Neural crest cell (in vitro differentiated cells): ENCODE measurements around the gene LTBP1. TPM values are rescaled to one million over a fixed set of nuclear protein-coding genes. Genes with fewer than 3 reads are reported as not detected.

Experiments used
- DNase-seq: peaks from one replicate; pipeline ENCODE4 v3.0.0; 2021; ENCODE audit warnings: low read depth, mixed read lengths, low spot score
- H3K27ac Mint-ChIP-seq: one replicate; pipeline ENCODE4 v1.8.0; 2021; ENCODE audit warnings: mild to moderate bottlenecking, mixed read lengths; ENCODE audit not compliant: unreplicated experiment
- H3K27me3 Mint-ChIP-seq: 2 replicates; pipeline ENCODE4 v1.8.0; 2021; ENCODE audit warnings: low read depth, mild to moderate bottlenecking, mixed read lengths
- H3K36me3 Mint-ChIP-seq: 2 replicates; pipeline ENCODE4 v1.8.0; 2021; ENCODE audit warnings: low read depth, mild to moderate bottlenecking, mixed read lengths
- H3K4me1 Mint-ChIP-seq: 2 replicates; pipeline ENCODE4 v1.8.0; 2021; ENCODE audit warnings: mixed read lengths
- H3K4me3 Mint-ChIP-seq: one replicate; pipeline ENCODE4 v1.8.0; 2021; ENCODE audit warnings: mild to moderate bottlenecking, mixed read lengths
- H3K9me3 Mint-ChIP-seq: 2 replicates; pipeline ENCODE4 v1.8.0; 2021; ENCODE audit warnings: mixed read lengths
- CTCF ChIP-seq: fragments of 200-600 bp; sonication (generic); conservative IDR thresholded peaks from 2 replicates; pipeline ENCODE4 v1.5.0; 2021; ENCODE audit warnings: antibody characterized with exemption, mild to moderate bottlenecking
- total RNA-seq: library from RNA; stranded (reverse); gene quantifications from 2 replicates; pipeline ENCODE4 v1.2.1, GENCODE V29; 2021

The LTBP1 gene
- total RNA-seq, 1 donor from 2014 or later, result 30.2 TPM

GRCh38 chr2:33215299-33215698 lies 268.5 kb downstream of the LTBP1 start:
- no peaks in the 10 kb centered on the region for H3K36me3 Mint-ChIP-seq
- peaks cover 14% of the 10 kb centered on the region for H3K4me1 Mint-ChIP-seq
- no peak for DNase-seq

GRCh38 chr2:33215983-33216382 lies 269.2 kb downstream of the LTBP1 start:
- Mint-ChIP-seq H3K9me3 (no peaks in the 10 kb centered on the region), H3K4me1 (peaks cover 9% of the 10 kb centered on the region), H3K27ac (no peak overlapping the region), H3K4me3 (no peak overlapping the region), H3K27me3 (no peaks in the 10 kb centered on the region), H3K36me3 (no peaks in the 10 kb centered on the region)
- DNase-seq, result no peak
- no peak for TF ChIP-seq CTCF

More at GRCh38 chr2:33215299-33215698, 268.5 kb downstream of the LTBP1 start:
- Mint-ChIP-seq H3K27ac (no peak overlapping the region), H3K27me3 (no peaks in the 10 kb centered on the region), H3K9me3 (no peaks in the 10 kb centered on the region), H3K4me3 (no peak overlapping the region)
- no peak for TF ChIP-seq CTCF

GRCh38 chr2:33216508-33217182 lies 269.9 kb downstream of the LTBP1 start:
- no peak overlapping the region for H3K27ac Mint-ChIP-seq
- no peaks in the 10 kb centered on the region for H3K9me3 Mint-ChIP-seq
- no peaks in the 10 kb centered on the region for H3K27me3 Mint-ChIP-seq
- TF ChIP-seq CTCF, result no peak
- no peaks in the 10 kb centered on the region for H3K36me3 Mint-ChIP-seq
- peaks cover 9% of the 10 kb centered on the region for H3K4me1 Mint-ChIP-seq
- H3K4me3 Mint-ChIP-seq, result no peak overlapping the region
- DNase-seq, result no peak

GRCh38 chr2:33217406-33217805 lies 270.7 kb downstream of the LTBP1 start:
- no peaks in the 10 kb centered on the region for H3K27me3 Mint-ChIP-seq
- H3K9me3 Mint-ChIP-seq, result no peaks in the 10 kb centered on the region
- H3K27ac Mint-ChIP-seq, result no peak overlapping the region
- no peak for TF ChIP-seq CTCF
- H3K36me3 Mint-ChIP-seq, result no peaks in the 10 kb centered on the region
- no peak overlapping the region for H3K4me3 Mint-ChIP-seq
- H3K4me1 Mint-ChIP-seq, result peaks cover 9% of the 10 kb centered on the region
- DNase-seq, result no peak

- Mint-ChIP-seq H3K27me3 (no peaks in the 10 kb centered on the region), H3K9me3 (no peaks in the 10 kb centered on the region), H3K4me1 (peaks cover 9% of the 10 kb centered on the region), H3K27ac (no peak overlapping the region), H3K4me3 (no peak overlapping the region), H3K36me3 (no peaks in the 10 kb centered on the region)
- DNase-seq, result no peak
- TF ChIP-seq CTCF, result no peak
Measured at GRCh38 chr2:33219114-33219513, 272.4 kb downstream of the LTBP1 start.
